Stimulated activated CD4-positive, alpha-beta T cell treated with anti-CD3 and anti-CD28 coated beads, Interleukin-15, amount 100 ng/mL, for 24 hours (primary cell): ENCODE data around the gene ZNF747.
"Not testable (repeated sequence)": the region's sequence is repeated elsewhere in the genome, so short reads cannot be mapped to it uniquely, and the experiment has no call there.

Experiments
- DNase-seq: peaks from one replicate; pipeline ENCODE4 v3.0.0-alpha.2; 2020

ZNF747 gene

GRCh38 chr16:30557707-30557956 lies 23.0 kb upstream of the ZNF747 start:
- no peak for DNase-seq

GRCh38 chr16:30556125-30556473 lies 21.4 kb upstream of the ZNF747 start:
- DNase-seq = no peak

GRCh38 chr16:30555315-30556124 lies 20.9 kb upstream of the ZNF747 start:
- no peak for DNase-seq

- DNase-seq = no peak
These were observed 20.1 kb upstream of the ZNF747 start for GRCh38 chr16:30554557-30555314.

- no peak for DNase-seq
These were observed 18.8 kb upstream of the ZNF747 start for GRCh38 chr16:30553393-30553899.

- no peak for DNase-seq
These were observed 18.3 kb upstream of the ZNF747 start for GRCh38 chr16:30552956-30553355.

GRCh38 chr16:30551781-30552180 lies 17.1 kb upstream of the ZNF747 start:
- DNase-seq = peak; percentile 79

GRCh38 chr16:30548416-30549253 lies 14.0 kb upstream of the ZNF747 start:
- no peak for DNase-seq

GRCh38 chr16:30546115-30546514 lies 11.5 kb upstream of the ZNF747 start:
- no peak for DNase-seq

GRCh38 chr16:30543067-30543466 lies 8.4 kb upstream of the ZNF747 start:
- DNase-seq = no peak

GRCh38 chr16:30541502-30542329 lies 7.1 kb upstream of the ZNF747 start:
- DNase-seq = no peak

- DNase-seq = not testable (repeated sequence)
These were observed 6.3 kb upstream of the ZNF747 start for GRCh38 chr16:30540916-30541464.

GRCh38 chr16:30539986-30540526 lies 5.4 kb upstream of the ZNF747 start:
- not testable (repeated sequence) for DNase-seq

- no peak for DNase-seq
These were observed 4.6 kb upstream of the ZNF747 start for GRCh38 chr16:30539000-30539964.

- not testable (repeated sequence) for DNase-seq
These were observed 1.9 kb upstream of the ZNF747 start for GRCh38 chr16:30536391-30537024.

- peak; percentile 75 for DNase-seq
These were observed 1.1 kb upstream of the ZNF747 start for GRCh38 chr16:30535777-30536190.

- no peak for DNase-seq
These were observed 583 bp upstream of the ZNF747 start for GRCh38 chr16:30535106-30535776.

- DNase-seq = peak; percentile 40
These were observed 800 bp downstream of the ZNF747 start for GRCh38 chr16:30533748-30534367.

- no peak for DNase-seq
These were observed 1.5 kb downstream of the ZNF747 start for GRCh38 chr16:30533146-30533522.
